ENCODE measurements around the gene ENG. TPM values are rescaled to one million over a fixed set of nuclear protein-coding genes. Genes with fewer than 3 reads are reported as not detected.
A peak's percentile ranks its signal among the peaks of the same experiment; 100 is the strongest.
"Not testable (repeated sequence)": the region's sequence is repeated elsewhere in the genome, so short reads cannot be mapped to it uniquely, and the experiment has no call there.

ENG gene
- total RNA-seq, 2 donors from 2014 or later: 24.3 to 336 TPM

DNA sequence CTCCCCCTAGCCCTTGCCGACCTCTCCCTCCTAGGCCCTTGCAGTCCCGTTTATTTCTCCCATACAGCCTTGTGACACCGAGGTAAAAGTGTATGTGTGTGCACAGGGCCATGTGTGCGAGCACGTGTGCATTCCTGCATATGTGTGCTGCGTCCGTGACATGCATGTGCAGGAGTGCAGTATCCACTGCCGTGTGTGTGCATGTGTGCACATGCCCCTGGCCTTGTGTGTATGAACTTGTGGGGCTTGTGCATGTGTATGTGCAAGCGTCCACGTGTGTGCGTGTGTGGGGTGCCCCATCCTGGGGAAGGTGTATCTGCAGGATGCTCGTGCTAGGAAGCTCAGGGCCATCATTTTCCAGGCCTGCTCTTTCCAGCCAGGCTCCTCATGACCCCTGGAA lies 16.4 kb upstream of the ENG start:
- Histone ChIP-seq H3K4me1 (replicated peaks) (peaks cover 8% of the 10 kb centered on the region), H3K27ac (no peak overlapping the region), H3K27me3 (replicated peaks; ENCODE audit: insufficient read depth) (no peaks in the 10 kb centered on the region), H3K36me3 (no peaks in the 10 kb centered on the region), H3K9me3 (no peaks in the 10 kb centered on the region), H3K4me3 (no peak overlapping the region)
- WGBS: 86% methylated on average over 12 of the region's 12 CpGs
- TF ChIP-seq POLR2A (IDR thresholded peaks at IDR 0.05) (no peak), POLR2AphosphoS5 (IDR thresholded peaks at IDR 0.05) (no peak)
- TF ChIP-seq, protein P1, sequence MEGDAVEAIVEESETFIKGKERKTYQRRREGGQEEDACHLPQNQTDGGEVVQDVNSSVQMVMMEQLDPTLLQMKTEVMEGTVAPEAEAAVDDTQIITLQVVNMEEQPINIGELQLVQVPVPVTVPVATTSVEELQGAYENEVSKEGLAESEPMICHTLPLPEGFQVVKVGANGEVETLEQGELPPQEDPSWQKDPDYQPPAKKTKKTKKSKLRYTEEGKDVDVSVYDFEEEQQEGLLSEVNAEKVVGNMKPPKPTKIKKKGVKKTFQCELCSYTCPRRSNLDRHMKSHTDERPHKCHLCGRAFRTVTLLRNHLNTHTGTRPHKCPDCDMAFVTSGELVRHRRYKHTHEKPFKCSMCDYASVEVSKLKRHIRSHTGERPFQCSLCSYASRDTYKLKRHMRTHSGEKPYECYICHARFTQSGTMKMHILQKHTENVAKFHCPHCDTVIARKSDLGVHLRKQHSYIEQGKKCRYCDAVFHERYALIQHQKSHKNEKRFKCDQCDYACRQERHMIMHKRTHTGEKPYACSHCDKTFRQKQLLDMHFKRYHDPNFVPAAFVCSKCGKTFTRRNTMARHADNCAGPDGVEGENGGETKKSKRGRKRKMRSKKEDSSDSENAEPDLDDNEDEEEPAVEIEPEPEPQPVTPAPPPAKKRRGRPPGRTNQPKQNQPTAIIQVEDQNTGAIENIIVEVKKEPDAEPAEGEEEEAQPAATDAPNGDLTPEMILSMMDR (IDR thresholded peaks at IDR 0.05): no peak
- no peak for DNase-seq (ENCODE audit: low spot score)
- intact Hi-C loops (cut with DNase I): loop anchor here (5.0 kb wide), 2 partner anchors 41 to 279 kb away; no protein-coding TSS in a partner anchor

DNA sequence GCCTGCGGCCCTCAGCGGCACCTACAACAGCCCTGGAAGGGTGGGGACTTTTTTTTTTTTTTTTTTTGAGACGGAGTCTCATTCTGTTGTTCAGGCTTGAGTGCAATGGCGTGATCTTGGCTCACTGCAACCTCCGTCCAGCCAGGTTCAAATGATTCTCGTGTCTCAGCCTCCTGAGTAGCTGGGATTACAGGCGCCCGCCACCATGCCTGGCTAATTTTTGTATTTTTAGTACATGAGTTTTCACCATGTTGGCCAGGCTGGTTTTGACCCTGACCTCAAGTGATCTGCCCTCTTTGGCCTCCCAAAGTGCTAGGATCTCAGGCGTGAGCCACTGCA lies 15.7 kb upstream of the ENG start:
- not testable (repeated sequence) for H3K27me3 ChIP-seq (replicated peaks; ENCODE audit: insufficient read depth); H3K9me3 ChIP-seq; DNase-seq (ENCODE audit: low spot score); H3K4me3 ChIP-seq; H3K4me1 ChIP-seq (replicated peaks); H3K36me3 ChIP-seq; H3K27ac ChIP-seq
- intact Hi-C loops (cut with DNase I): loop anchor here (5.0 kb wide), 2 partner anchors 42 to 278 kb away; no protein-coding TSS in a partner anchor
- WGBS: 70% methylated on average over 9 of the region's 9 CpGs

DNA sequence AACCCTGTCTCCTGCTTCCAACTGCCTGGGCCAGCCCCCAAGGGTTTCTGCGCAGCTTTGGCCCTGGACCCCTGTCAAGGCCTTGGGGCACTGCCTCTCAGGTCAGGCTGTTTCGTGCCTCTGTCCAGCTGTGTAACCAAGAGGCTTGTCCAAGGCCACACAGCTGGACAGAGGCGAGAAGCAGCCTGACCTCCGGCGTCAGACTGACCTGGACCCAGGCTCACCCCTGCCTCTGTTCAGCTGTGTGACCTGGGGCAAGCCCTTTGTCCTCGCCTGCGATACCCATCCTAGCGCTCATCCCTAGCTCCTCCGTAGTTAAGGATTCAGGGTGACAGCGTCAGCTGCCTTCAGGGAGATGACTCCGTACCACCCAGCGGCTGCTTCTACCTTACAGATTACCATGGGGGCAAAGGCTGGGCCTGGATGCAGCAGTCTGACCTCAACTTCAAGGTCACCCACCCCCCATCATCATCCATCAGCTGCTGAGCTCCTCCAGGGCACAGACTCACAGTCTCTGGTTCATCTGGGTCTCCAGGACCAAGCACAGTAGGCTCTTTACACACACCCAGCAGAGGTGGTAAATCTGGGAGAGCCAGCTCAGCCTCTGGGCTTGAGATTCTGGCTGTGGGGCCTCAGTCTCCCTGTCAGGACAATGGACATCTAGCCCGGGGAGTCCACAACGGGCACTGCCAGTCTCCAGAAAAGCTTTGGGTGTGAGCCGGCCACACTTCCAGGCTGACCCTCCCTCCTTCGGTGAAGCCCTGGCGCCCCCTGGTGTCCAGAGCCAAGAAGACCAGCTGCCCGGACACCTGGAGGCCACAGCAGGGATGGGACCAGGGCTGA lies 15.1 kb upstream of the ENG start:
- WGBS: 67% methylated on average over 18 of the region's 18 CpGs
- intact Hi-C loops (cut with DNase I): loop anchor here (5.0 kb wide), 2 partner anchors 43 to 277 kb away; no protein-coding TSS in a partner anchor
- no peaks in the 10 kb centered on the region for H3K36me3 ChIP-seq
- DNase-seq (ENCODE audit: low spot score): peak; percentile 67
- H3K27ac ChIP-seq: no peak overlapping the region
- H3K27me3 ChIP-seq (replicated peaks; ENCODE audit: insufficient read depth): no peaks in the 10 kb centered on the region
- no peak overlapping the region for H3K4me3 ChIP-seq
- no peaks in the 10 kb centered on the region for H3K9me3 ChIP-seq
- TF ChIP-seq POLR2A (IDR thresholded peaks at IDR 0.05) (no peak), POLR2AphosphoS5 (IDR thresholded peaks at IDR 0.05) (peak; percentile 34)
- TF ChIP-seq, protein P1 (IDR thresholded peaks at IDR 0.05): peak; percentile 51 to 91 (median 78)
- H3K4me1 ChIP-seq (replicated peaks): peaks cover 8% of the 10 kb centered on the region

DNA sequence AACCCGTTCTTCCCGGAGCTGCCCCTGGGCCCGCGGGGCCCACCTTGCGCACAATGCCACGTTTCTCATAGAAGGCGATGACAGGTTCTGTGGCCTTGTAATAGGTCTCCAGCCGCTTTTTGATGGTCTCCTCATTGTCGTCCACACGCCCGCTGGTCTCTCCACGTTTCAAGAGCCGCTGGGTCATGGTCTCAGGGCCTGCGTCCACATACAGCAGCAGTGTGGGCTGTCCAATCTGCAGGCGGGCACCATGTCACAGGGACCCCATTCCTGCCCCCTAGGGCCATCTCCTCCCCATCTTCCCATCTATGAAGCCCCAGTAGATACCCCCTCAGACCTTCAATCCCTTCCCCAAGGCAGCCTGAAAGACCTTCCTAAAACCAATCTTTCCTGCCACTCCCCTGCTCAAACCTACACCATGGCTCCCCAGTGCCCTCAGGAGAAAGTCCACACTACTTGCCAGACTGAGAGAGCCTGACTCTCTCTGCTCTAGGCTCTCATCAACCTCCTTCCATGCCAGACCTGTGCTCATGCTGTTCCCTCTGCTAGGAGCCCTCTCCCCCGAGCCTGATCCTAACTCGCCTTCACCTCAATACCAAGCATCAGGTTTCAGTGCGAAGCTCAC lies 13.9 kb upstream of the ENG start:
- Histone ChIP-seq H3K4me3 (no peak overlapping the region), H3K4me1 (replicated peaks) (no peaks in the 10 kb centered on the region), H3K27ac (no peak overlapping the region), H3K36me3 (no peaks in the 10 kb centered on the region), H3K27me3 (replicated peaks; ENCODE audit: insufficient read depth) (no peaks in the 10 kb centered on the region), H3K9me3 (no peaks in the 10 kb centered on the region)
- intact Hi-C loops (cut with DNase I): no loop called here
- TF ChIP-seq, protein P1 (IDR thresholded peaks at IDR 0.05): no peak
- TF ChIP-seq POLR2AphosphoS5 (IDR thresholded peaks at IDR 0.05) (no peak), POLR2A (IDR thresholded peaks at IDR 0.05) (no peak)
- 90% methylated on average over 18 of the region's 18 CpGs for WGBS
- no peak for DNase-seq (ENCODE audit: low spot score)

DNA sequence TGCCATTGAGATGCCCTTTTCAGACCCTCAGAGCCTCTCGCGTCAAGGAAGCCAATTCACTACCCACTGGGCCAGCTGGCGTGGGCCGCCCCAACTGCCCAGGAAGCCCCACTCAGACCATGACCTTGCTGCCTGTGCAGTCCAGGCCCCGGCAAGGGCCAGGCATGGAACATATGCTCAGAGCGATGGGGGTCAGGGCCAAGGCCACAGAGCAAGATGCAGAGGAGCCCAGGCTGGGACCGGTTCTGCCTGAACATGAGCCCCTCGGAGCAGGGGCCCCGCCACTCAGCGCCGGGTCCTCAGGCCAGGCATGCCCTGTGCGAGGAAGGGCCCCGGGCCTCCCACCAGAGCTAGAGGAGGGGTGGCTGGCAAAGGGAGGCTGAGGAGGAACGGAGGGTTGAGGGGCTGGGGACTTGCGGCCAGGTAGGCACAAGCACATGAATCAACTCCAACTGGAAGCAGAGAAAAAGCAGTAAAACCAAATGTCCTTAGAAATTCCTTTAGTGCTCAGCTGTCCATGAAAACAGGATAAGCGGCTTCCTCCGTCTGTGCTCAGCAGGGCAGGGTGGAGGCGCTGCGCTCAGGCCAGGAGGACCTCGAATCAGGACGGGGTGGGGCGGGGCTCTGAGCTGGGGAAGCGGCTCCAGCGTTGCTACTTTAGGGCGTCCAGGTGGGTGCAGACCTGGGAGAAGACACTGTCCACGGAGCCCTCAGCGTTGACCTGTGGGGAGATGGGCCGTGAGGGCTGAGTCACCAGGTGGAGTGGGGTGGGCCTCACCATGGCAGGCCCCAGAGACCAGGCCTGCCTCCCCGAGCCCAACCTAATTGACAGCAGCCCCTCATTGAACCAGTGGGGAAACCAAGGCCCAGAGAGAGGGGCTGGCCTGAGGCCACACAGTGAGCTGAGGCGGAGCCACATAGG lies 13.2 kb upstream of the ENG start:
- H3K4me1 ChIP-seq (replicated peaks): no peaks in the 10 kb centered on the region
- no peak overlapping the region for H3K4me3 ChIP-seq
- H3K36me3 ChIP-seq: no peaks in the 10 kb centered on the region
- 79% methylated on average over 30 of the region's 30 CpGs for WGBS
- no peaks in the 10 kb centered on the region for H3K27me3 ChIP-seq (replicated peaks; ENCODE audit: insufficient read depth)
- DNase-seq (ENCODE audit: low spot score): no peak
- intact Hi-C loops (cut with DNase I): no loop called here
- H3K9me3 ChIP-seq: no peaks in the 10 kb centered on the region
- TF ChIP-seq POLR2A (IDR thresholded peaks at IDR 0.05): no peak
- no peak for TF ChIP-seq POLR2AphosphoS5 (IDR thresholded peaks at IDR 0.05)
- TF ChIP-seq, protein P1 (IDR thresholded peaks at IDR 0.05): no peak
- no peak overlapping the region for H3K27ac ChIP-seq
